SK-N-MC (cell line): ENCODE results near the gene NOXA1.
"Not testable (repeated sequence)": the region's sequence is repeated elsewhere in the genome, so short reads cannot be mapped to it uniquely, and the experiment has no call there.

Experiments used
- DNase-seq: peaks from one replicate; pipeline ENCODE4 v3.0.0-alpha.2; 2011; ENCODE audit warnings: low read depth, low spot score
- H3K27ac ChIP-seq: fragments of 200-600 bp; sonication (generic); 2 replicates; pipeline ENCODE4 v1.5.1; 2016; ENCODE audit warnings: mixed run types
- H3K36me3 ChIP-seq: fragments of 200-600 bp; sonication (generic); 2 replicates; pipeline ENCODE4 v1.6.1; 2017; ENCODE audit warnings: antibody characterized with exemption, low read length, mixed read lengths; ENCODE audit not compliant: insufficient read depth
- H3K4me3 ChIP-seq: fragments of 200-600 bp; sonication (generic); 2 replicates; pipeline ENCODE4 v1.5.1; 2016
- H3K9ac ChIP-seq: fragments of 200-600 bp; sonication (generic); 2 replicates; pipeline ENCODE4 v1.8.0; 2017; ENCODE audit warnings: mixed run types, mixed read lengths; ENCODE audit not compliant: insufficient read length
- H3K9me3 ChIP-seq: fragments of 200-600 bp; sonication (generic); 2 replicates; pipeline ENCODE4 v1.6.1; 2017; ENCODE audit warnings: low read depth, mild to moderate bottlenecking, antibody characterized with exemption, low read length, moderate library complexity, mixed read lengths
- EZH2 ChIP-seq: fragments of 200-600 bp; sonication (generic); IDR thresholded peaks from one replicate; pipeline ENCODE4 v1.6.1; 2017; ENCODE audit warnings: antibody characterized with exemption
- FOXP2 ChIP-seq: optimal IDR thresholded peaks from 2 replicates; pipeline ENCODE3; 2011; ENCODE audit warnings: mild to moderate bottlenecking, moderate library complexity; ENCODE audit not compliant: insufficient read depth; ENCODE audit errors: extremely low read length, control extremely low read depth
- POLR2AphosphoS5 ChIP-seq: IDR thresholded peaks from 2 replicates; pipeline ENCODE4 v1.6.1; 2012; ENCODE audit warnings: mild to moderate bottlenecking, low read depth, low read length, borderline replicate concordance

NOXA1 gene

DNA sequence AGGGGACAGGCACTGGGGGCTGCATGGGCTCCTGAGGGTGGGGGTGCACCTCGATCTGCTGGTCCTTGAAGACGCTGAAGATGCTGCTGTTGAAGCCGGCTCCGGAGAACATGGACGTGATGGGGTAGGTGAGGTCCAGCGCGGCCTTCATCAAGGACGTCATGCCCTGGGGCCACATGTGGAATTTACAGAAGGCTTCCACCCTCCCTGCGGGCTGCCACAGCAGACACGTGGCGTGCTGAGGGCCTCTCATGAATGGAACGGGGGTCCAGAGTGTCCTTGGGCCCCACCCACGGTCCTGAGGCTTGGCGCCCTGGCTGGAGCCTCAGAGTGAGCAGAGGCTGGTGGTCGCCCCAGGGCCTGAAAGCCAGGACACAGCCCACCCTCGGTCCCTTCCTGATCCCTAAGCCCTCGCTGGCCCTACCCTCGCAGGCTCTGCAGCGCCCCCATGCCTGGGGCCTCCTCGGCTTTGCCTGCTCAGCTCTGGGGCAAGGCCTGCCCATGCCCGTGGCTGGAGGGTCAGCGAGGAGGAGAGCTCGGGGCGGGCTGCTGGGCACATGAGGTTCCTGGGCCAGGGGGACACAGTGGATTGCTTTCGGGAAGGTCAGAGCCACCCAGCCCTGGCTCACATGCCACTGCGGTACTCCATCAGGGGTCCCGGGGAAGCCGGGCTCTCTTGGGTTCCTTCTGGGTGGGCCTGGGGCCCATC is 41.3 kb downstream of the NOXA1 start:
- Histone ChIP-seq H3K36me3 (no peaks in the 10 kb centered on the region), H3K9me3 (no peaks in the 10 kb centered on the region), H3K9ac (no peak overlapping the region), H3K4me3 (no peak overlapping the region), H3K27ac (no peak overlapping the region)
- DNase-seq = no peak
- TF ChIP-seq FOXP2 = no peak
- no peak for TF ChIP-seq EZH2
- no peak for TF ChIP-seq POLR2AphosphoS5

- Histone ChIP-seq H3K9me3 (no peaks in the 10 kb centered on the region), H3K4me3 (no peak overlapping the region), H3K36me3 (no peaks in the 10 kb centered on the region), H3K9ac (no peak overlapping the region), H3K27ac (no peak overlapping the region)
- TF ChIP-seq POLR2AphosphoS5 = no peak
- TF ChIP-seq FOXP2 = no peak
- TF ChIP-seq EZH2 = no peak
- no peak for DNase-seq
Observed at GRCh38 chr9:137465000-137465719, 42.0 kb downstream of the NOXA1 start.

DNA sequence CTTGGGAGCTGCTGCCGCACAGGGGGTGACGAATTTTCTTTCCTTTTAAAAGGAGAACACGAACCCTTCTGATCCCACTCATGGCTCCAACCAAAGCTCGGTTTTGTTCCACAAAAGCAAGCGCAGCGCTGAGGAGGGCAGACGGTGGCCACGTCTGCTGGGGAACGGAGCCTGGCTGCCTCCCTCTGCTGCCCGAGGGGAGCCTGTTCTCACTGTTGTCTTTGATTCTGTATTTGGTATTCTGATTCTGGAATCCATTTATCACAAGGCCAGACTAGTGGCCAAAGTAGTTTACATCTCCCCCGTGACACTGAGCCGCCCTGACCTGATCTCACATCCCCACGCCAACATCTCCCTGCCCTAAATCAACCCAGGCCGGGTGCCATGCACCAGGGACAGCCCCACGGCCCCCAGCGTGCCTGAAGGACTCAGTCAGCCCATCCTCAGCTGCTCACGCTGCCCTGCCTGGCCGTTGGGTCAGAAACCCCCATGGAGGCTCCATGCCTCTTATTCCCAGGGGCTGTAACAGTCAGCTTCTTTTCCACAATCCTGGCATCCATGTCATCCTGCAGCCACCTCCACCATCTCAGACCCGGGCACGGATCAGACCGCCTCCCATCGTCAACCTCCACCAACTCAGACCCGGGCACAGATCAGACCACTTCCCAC is 42.7 kb downstream of the NOXA1 start:
- H3K36me3 ChIP-seq = no peaks in the 10 kb centered on the region
- no peak for DNase-seq
- TF ChIP-seq EZH2 = no peak
- no peak for TF ChIP-seq POLR2AphosphoS5
- TF ChIP-seq FOXP2 = no peak

GRCh38 chr9:137466389-137467085 is 43.3 kb downstream of the NOXA1 start:
- not testable (repeated sequence) for DNase-seq

More for the DNA sequence above, 42.7 kb downstream of the NOXA1 start:
- H3K9me3 ChIP-seq = no peaks in the 10 kb centered on the region
- H3K4me3 ChIP-seq = no peak overlapping the region
- H3K27ac ChIP-seq = no peak overlapping the region
- H3K9ac ChIP-seq = no peak overlapping the region

GRCh38 chr9:137467161-137467581 is 44.0 kb downstream of the NOXA1 start:
- DNase-seq = no peak
- H3K27ac ChIP-seq = no peak overlapping the region
- no peak overlapping the region for H3K9ac ChIP-seq
- TF ChIP-seq FOXP2 (no peak), POLR2AphosphoS5 (no peak), EZH2 (no peak)
- H3K4me3 ChIP-seq = no peak overlapping the region
- H3K9me3 ChIP-seq = no peaks in the 10 kb centered on the region
- no peaks in the 10 kb centered on the region for H3K36me3 ChIP-seq

More at GRCh38 chr9:137466389-137467085, 43.3 kb downstream of the NOXA1 start:
- H3K27ac ChIP-seq, H3K9me3 ChIP-seq, H3K9ac ChIP-seq, H3K36me3 ChIP-seq, H3K4me3 ChIP-seq: not testable (repeated sequence)

DNA sequence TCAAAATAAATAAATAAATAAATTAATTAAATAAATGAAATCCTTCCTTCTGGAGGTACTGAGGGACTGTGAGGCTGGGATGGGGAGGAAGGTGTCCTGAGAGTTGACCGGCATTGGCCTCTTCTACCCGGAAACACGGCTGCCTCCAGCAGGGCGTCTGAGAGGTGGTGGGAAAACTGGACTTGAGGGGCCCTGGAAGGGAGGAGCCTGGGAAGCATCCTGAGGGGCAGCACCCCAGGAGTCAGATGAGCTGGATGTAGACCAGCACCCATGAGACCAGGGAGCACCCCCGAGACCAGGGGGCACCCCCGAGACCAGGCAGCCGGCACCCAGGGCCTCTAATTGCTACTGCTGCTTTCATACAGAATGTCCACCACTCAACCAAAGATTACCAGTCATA is 44.7 kb downstream of the NOXA1 start:
- Histone ChIP-seq H3K27ac (no peak overlapping the region), H3K4me3 (no peak overlapping the region), H3K9ac (no peak overlapping the region), H3K36me3 (no peaks in the 10 kb centered on the region), H3K9me3 (no peaks in the 10 kb centered on the region)
- TF ChIP-seq FOXP2 (no peak), EZH2 (no peak), POLR2AphosphoS5 (no peak)
- DNase-seq = no peak

DNA sequence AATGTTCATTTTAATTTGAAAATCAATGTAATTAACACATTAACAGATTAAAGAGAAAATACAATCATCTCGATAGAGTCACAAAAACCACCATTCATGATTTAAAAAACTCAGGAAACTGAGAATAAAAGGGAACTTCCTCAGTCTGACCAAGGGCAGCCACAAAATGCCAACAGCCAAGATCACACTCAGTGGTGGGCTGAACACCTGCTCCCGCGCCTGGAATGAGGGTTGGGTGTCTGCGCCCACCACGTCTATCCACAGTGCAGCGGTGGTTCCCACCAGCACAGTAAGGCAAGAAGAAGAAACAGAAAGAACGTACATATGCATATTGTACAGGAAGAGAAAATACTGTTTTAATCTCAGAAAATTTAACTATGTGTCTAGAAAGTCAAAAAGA is 47.6 kb downstream of the NOXA1 start:
- Histone ChIP-seq H3K27ac (no peak overlapping the region), H3K36me3 (no peaks in the 10 kb centered on the region), H3K9me3 (peaks cover 2% of the 10 kb centered on the region; the same call in 1 of the 2 replicates), H3K9ac (no peak overlapping the region), H3K4me3 (no peak overlapping the region)
- DNase-seq = no peak
- TF ChIP-seq EZH2 (no peak), POLR2AphosphoS5 (no peak), FOXP2 (no peak)

GRCh38 chr9:137474271-137474670 is 51.1 kb downstream of the NOXA1 start:
- H3K9me3 ChIP-seq = peaks cover 3% of the 10 kb centered on the region; the same call in 1 of the 2 replicates
- no peak overlapping the region for H3K9ac ChIP-seq
- no peak for DNase-seq
- TF ChIP-seq EZH2 (no peak), POLR2AphosphoS5 (no peak), FOXP2 (no peak)
- no peak overlapping the region for H3K27ac ChIP-seq
- no peaks in the 10 kb centered on the region for H3K36me3 ChIP-seq
- no peak overlapping the region for H3K4me3 ChIP-seq
